HG02885 (cell line): Measurements from ENCODE around the gene WWOX.

ENCODE experiments used
- ATAC-seq: cut with Tn5 transposase; IDR thresholded peaks from one replicate; pipeline ENCODE4 v1.9.1; 2021; ENCODE audit warnings: mild to moderate bottlenecking; ENCODE audit not compliant: unreplicated experiment, poor library complexity

WWOX gene

DNA sequence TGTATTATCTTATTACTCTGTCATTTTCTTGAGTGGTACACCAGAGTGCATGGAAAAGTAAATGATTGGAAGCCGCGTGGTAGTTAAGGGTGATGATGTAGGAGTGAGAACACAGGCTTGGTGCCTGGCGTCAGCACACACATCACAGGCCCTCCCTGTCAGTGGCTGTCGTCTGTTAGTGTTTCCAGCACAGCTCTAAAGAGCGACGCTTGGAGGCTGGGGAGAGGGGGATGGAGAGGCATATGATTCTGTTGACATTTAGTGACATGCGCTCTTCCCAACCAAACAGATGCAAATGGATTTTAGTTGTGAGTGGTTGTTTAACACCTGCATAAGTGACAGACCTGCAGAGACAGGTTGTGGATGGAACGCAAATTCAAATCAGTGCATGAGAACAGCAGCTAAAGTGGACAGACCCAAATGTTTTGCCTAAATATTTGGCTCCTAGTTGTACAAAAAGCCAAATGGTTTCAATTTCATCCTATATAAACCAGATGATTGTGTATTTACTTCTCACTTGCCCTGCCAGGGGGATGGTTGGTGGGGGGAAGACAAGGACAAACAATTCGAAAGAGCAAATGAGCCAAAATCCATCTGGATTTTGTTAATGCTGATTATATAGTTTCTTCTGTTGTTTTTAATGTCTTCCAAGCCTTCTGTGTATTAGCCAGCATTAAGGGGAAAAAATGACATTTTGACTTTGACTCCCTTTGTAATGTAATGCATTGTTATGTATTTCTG lies 222.3 kb downstream of the WWOX start:
- ATAC-seq: no peak

- ATAC-seq: no peak
Measured at GRCh38 chr16:78323315-78323714, 223.9 kb downstream of the WWOX start.

GRCh38 chr16:78324649-78325285 lies 225.3 kb downstream of the WWOX start:
- no peak for ATAC-seq

DNA sequence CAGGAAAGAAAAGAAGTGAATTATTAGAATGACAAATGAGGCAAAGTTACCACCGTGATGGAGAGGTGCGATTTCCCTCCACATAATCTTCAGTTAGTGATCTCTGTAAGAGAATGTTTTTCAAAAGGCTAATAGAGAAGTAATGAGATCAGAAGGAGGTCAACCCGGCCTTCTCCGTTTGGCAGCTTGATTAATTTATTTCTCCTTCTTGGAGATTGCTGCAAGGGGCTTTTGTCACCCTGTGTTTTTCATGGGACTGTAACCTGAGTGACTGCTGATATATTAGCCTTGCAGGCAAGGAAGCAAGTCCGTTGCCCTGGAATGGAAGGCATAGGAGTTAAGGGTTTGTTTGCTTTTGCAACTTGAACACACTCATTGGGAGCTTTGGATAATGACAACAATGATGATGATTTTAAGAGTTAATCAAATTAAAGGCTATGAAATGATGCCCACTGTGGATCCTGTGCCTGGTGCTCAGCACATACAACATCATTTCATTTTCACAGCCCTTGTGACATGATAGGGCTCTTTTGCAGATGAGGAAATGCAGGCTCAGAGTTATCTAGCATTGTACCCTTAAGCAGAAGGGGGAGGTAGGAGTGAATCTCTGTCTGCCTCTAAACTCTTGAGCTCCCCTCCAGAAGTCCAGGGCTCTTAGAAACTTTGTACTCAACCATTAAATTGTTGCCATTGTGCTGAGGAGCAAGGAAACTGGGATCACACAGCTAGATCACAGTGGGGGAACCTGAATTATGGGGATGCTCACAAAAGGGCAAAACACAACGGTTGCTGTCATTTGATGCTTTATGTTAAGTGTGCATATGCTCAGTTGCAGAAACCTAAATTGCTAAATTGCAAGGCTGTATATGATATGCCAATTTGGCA lies 226.3 kb downstream of the WWOX start:
- ATAC-seq: no peak

GRCh38 chr16:78326731-78327130 lies 227.3 kb downstream of the WWOX start:
- no peak for ATAC-seq

- no peak for ATAC-seq
Measured at GRCh38 chr16:78331731-78332130, 232.3 kb downstream of the WWOX start.

GRCh38 chr16:78333808-78334207 lies 234.4 kb downstream of the WWOX start:
- ATAC-seq: no peak

DNA sequence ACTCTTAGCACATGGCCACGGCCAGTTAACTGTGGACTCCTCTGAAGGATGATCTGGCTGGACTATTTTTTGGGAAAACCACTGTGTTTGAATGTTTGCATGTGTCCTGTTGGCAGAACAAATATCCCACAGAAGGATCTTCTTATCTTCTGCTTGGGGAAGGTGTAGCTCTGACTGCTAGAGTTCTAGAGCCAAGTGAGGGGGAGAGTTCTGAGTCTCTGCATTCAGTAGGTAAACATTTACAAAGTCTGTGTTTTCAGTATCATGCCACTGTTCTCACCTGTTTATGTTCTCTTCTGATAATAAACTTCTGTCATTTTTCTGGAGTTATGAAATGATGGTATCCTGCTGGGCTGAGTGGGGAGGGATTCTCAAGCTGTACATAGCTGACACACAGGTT lies 241.1 kb downstream of the WWOX start:
- no peak for ATAC-seq

- no peak for ATAC-seq
Measured at GRCh38 chr16:78348068-78348467, 248.6 kb downstream of the WWOX start.

DNA sequence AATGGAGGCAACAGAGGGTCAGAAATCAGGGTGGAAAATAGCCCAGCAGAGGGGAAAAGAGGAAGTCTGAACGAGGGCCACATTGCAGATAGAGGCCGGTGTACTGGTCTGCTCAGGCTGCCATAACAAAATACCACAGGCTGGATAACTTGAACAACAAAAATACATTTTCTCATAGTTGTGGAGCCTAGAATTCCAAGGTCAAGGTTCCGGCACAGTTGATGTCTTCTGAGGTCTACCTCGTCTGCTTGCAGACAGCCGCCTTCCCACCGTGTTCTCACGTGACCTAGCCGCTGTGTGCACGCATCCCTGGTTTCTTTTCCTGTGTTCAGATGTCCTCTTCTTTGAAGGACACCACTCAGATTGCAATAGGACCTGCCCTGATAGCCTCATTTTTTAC lies 249.4 kb downstream of the WWOX start:
- no peak for ATAC-seq

- no peak for ATAC-seq
Measured at GRCh38 chr16:78352184-78352583, 252.7 kb downstream of the WWOX start.

DNA sequence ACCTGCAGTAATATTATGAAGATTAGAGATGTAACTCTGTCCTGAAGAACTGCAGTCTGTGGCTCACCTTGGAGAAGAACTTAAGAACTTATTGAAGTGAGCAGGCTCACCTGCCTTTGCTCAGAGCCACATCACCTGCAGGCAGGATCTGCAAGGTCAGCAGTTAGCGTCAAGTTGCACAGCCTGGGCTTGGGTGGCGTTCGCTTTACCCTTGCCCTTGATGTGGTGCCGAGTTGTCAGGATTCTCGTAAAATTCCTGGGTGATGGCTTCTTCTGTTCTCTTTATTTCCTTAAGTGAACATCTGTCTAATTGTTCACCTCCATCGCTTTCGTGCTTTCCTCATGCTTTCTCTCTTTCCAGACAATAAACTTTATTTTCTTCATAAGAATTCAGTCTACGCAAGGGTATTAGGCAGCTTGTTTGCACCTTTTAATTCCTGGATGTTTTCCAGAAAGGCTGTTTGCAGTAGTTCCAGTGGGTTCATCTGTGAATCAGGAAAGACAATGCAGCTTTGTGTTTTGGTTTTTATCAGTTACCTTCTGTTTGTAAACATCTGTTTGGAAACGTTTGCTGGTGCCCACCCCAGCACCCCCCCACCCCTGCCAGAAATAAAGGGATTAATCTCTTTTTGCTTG lies 254.3 kb downstream of the WWOX start:
- no peak for ATAC-seq

- ATAC-seq: no peak
Measured at GRCh38 chr16:78362524-78363135, 263.2 kb downstream of the WWOX start.

GRCh38 chr16:78363843-78364555 lies 264.5 kb downstream of the WWOX start:
- no peak for ATAC-seq

GRCh38 chr16:78364556-78364880 lies 265.1 kb downstream of the WWOX start:
- no peak for ATAC-seq

DNA sequence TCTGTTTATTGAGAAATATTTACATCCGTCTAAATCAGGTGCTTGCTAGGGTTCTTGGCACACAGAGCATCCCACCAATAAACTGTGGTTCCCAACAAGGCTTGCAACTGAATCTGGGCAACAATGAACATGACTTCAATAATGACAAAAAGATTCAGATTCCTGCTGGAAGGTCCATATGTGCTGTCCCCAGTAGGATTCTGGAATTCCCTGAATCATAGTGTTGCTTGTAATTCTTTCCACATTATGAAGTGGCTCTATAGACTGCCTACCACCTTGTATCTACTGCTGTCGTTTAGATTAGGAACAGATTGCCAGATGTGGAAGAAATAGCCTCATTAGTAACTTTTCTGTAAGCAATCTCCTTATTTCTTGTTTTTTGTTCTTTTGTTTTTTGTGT lies 265.9 kb downstream of the WWOX start:
- no peak for ATAC-seq

GRCh38 chr16:78368121-78369102 lies 269.0 kb downstream of the WWOX start:
- no peak for ATAC-seq

- ATAC-seq: no peak
Measured at GRCh38 chr16:78372277-78372676, 272.8 kb downstream of the WWOX start.
